ENCODE measurements around the gene CRAT.
"Not testable (repeated sequence)": the region's sequence is repeated elsewhere in the genome, so short reads cannot be mapped to it uniquely, and the experiment has no call there.

The CRAT gene

GRCh38 chr9:129138476-129139232 lies 28.1 kb upstream of the CRAT start:
- no peak for DNase-seq (ENCODE audit: low spot score)

- no peak for DNase-seq (ENCODE audit: low spot score)
Measured at GRCh38 chr9:129138144-129138462, 27.5 kb upstream of the CRAT start.

GRCh38 chr9:129137292-129138143 lies 26.9 kb upstream of the CRAT start:
- no peak for DNase-seq (ENCODE audit: low spot score)

GRCh38 chr9:129136446-129137035 lies 25.9 kb upstream of the CRAT start:
- DNase-seq (ENCODE audit: low spot score) = no peak

- no peak for DNase-seq (ENCODE audit: low spot score)
Measured at GRCh38 chr9:129135476-129135875, 24.9 kb upstream of the CRAT start.

GRCh38 chr9:129133082-129133481 lies 22.5 kb upstream of the CRAT start:
- no peak for DNase-seq (ENCODE audit: low spot score)

- DNase-seq (ENCODE audit: low spot score) = peak; percentile 62
Measured at GRCh38 chr9:129131300-129132145, 20.9 kb upstream of the CRAT start.

GRCh38 chr9:129130791-129131190 lies 20.2 kb upstream of the CRAT start:
- no peak for DNase-seq (ENCODE audit: low spot score)

- not testable (repeated sequence) for DNase-seq (ENCODE audit: low spot score)
Measured at GRCh38 chr9:129130271-129130670, 19.7 kb upstream of the CRAT start.

- no peak for DNase-seq (ENCODE audit: low spot score)
Measured at GRCh38 chr9:129128689-129129088, 18.1 kb upstream of the CRAT start.

- DNase-seq (ENCODE audit: low spot score) = peak; percentile 66
Measured at GRCh38 chr9:129126749-129127618, 16.4 kb upstream of the CRAT start.

- DNase-seq (ENCODE audit: low spot score) = no peak
Measured at GRCh38 chr9:129125478-129125877, 14.9 kb upstream of the CRAT start.

GRCh38 chr9:129124506-129125069 lies 14.0 kb upstream of the CRAT start:
- no peak for DNase-seq (ENCODE audit: low spot score)

- DNase-seq (ENCODE audit: low spot score) = not testable (repeated sequence)
Measured at GRCh38 chr9:129122976-129123375, 12.4 kb upstream of the CRAT start.

GRCh38 chr9:129122133-129122532 lies 11.5 kb upstream of the CRAT start:
- DNase-seq (ENCODE audit: low spot score) = no peak

- DNase-seq (ENCODE audit: low spot score) = no peak
Measured at GRCh38 chr9:129121483-129121882, 10.9 kb upstream of the CRAT start.

- no peak for DNase-seq (ENCODE audit: low spot score)
Measured at GRCh38 chr9:129118799-129119198, 8.2 kb upstream of the CRAT start.

GRCh38 chr9:129113645-129114304 lies 3.2 kb upstream of the CRAT start:
- no peak for DNase-seq (ENCODE audit: low spot score)

GRCh38 chr9:129112526-129112925 lies 1.9 kb upstream of the CRAT start:
- DNase-seq (ENCODE audit: low spot score) = not testable (repeated sequence)
